Measurements from ENCODE around the gene TMCO4. TPM values are rescaled to one million over a fixed set of nuclear protein-coding genes. Genes with fewer than 3 reads are reported as not detected.

Gene TMCO4
- total and polyA plus RNA-seq, 2 of the 8 experiments (the other 6 are each of a cell fraction or from before 2014, with no cell fraction given): 3.0 to 3.1 TPM

- ChIA-PET POLR2A (ENCODE audit: partially characterized antibody) (no interaction called here), CTCF (ENCODE audit: partially characterized antibody) (interaction anchor here (0.6 to 9.8 kb wide), 4 partner anchors 10 to 1062 kb away, joined by 3 to 127 read pairs (median 4); partner anchors contain the start of gene HTR6)
- Histone ChIP-seq H3K23me2 (ENCODE audit: low read depth, low read length) (no peaks in the 10 kb centered on the region), H3K4ac (replicated peaks; ENCODE audit: insufficient read length, low read depth, low read length) (no peak overlapping the region), H3K27ac (ENCODE audit: low read depth, low read length) (no peak overlapping the region), H4K8ac (ENCODE audit: extremely low read depth, insufficient read depth, low read length) (no peak overlapping the region), H2AK5ac (ENCODE audit: low read depth, low read length) (no peak overlapping the region), H2BK15ac (ENCODE audit: low read length) (no peak overlapping the region), H2AFZ (ENCODE audit: low read length) (no peak overlapping the region), H3K23ac (ENCODE audit: insufficient read length) (no peak overlapping the region), H3K4me3 (ENCODE audit: extremely low read depth in 1 of 4, insufficient read depth in 2 of 4, low read depth in 3 of 4, low read length in 4 of 4) (no peak overlapping the region), H3K9me3 (ENCODE audit: insufficient read depth in 2 of 2, low read depth in 1 of 2, low read length in 1 of 2) (no peaks in the 10 kb centered on the region), H2BK5ac (ENCODE audit: low read depth, low read length) (no peak overlapping the region), H3K14ac (ENCODE audit: insufficient read length) (no peak overlapping the region), H2BK120ac (replicated peaks; ENCODE audit: low read depth, low read length) (no peak overlapping the region), H3K4me2 (ENCODE audit: insufficient read depth in 1 of 2, low read depth in 2 of 2, low read length in 2 of 2) (no peak overlapping the region), H3K18ac (ENCODE audit: extremely low read depth, low read length) (no peak overlapping the region), H3K56ac (replicated peaks; ENCODE audit: insufficient read length, low read depth, low read length) (no peak overlapping the region), H4K91ac (replicated peaks; ENCODE audit: insufficient read length, low read length) (no peak overlapping the region), H3K79me1 (ENCODE audit: low read depth, low read length) (no peaks in the 10 kb centered on the region; the same call in 1 of the 2 replicates), H4K5ac (ENCODE audit: insufficient read length, low read depth, low read length) (no peak overlapping the region), H3K79me2 (ENCODE audit: control insufficient read depth in 1 of 2, insufficient read depth in 2 of 2, low read length in 2 of 2) (no peaks in the 10 kb centered on the region), H3K36me3 (ENCODE audit: control insufficient read depth in 2 of 4, insufficient read depth in 4 of 4, low read length in 3 of 4) (no peaks in the 10 kb centered on the region), H2BK20ac (ENCODE audit: low read length) (no peak overlapping the region), H4K20me1 (replicated peaks in 1 of 2; ENCODE audit: control insufficient read depth in 1 of 2, insufficient read depth in 2 of 2, low read length in 2 of 2) (no peaks in the 10 kb centered on the region), H3K27me3 (replicated peaks in 1 of 4; ENCODE audit: control insufficient read depth in 3 of 4, extremely low read depth in 1 of 4, insufficient read depth in 3 of 4, low read length in 3 of 4) (no peaks in the 10 kb centered on the region), H2BK12ac (ENCODE audit: low read depth, low read length) (no peak overlapping the region), H3K4me1 (replicated peaks in 1 of 4; ENCODE audit: control insufficient read depth in 3 of 4, insufficient read depth in 4 of 4, low read length in 3 of 4) (peaks cover 0 to 4% (median under 1%) of the 10 kb centered on the region in 4 experiments; a peak in 3 of 7 replicates), H3K9ac (replicated peaks in 1 of 4; ENCODE audit: extremely low read depth in 1 of 4, low read depth in 3 of 4, low read length in 3 of 4) (no peak overlapping the region)
- DNase-seq (ENCODE audit: low read depth in 1 of 2, low spot score in 2 of 2) (no peak), FAIRE-seq (no peak)
- 75% methylated on average over 3 of the region's 4 CpGs; no CpG with 5 or more reads in 1 of the 2 experiments for WGBS, 2 experiments (ENCODE audit: extremely low coverage in 1 of 2, insufficient coverage in 1 of 2, insufficient read length in 1 of 2, insufficient replicate concordance in 2 of 2, low coverage in 1 of 2, low lambda C conversion rate in 2 of 2, missing lambda C conversion rate in 1 of 2)
- TF ChIP-seq CBX5 (IDR thresholded peaks at IDR 0.05; ENCODE audit: low read depth, low read length): no peak
- no peak for TF ChIP-seq BRCA1 (IDR thresholded peaks at IDR 0.05; ENCODE audit: low read depth, low read length)
- no peak for TF ChIP-seq POLR2A (IDR thresholded peaks at IDR 0.05; ENCODE audit: control extremely low read depth in 1 of 2, low read depth in 2 of 2, low read length in 2 of 2)
- TF ChIP-seq FOSL1 (IDR thresholded peaks at IDR 0.05; ENCODE audit: insufficient read depth, low read depth, low read length): no peak
- no peak for TF ChIP-seq YY1 (IDR thresholded peaks at IDR 0.05; ENCODE audit: low read depth, low read length)
- TF ChIP-seq ATF2 (IDR thresholded peaks at IDR 0.05; ENCODE audit: low read length): no peak
- TF ChIP-seq HDAC6 (IDR thresholded peaks at IDR 0.05; ENCODE audit: low read depth, low read length): no peak
- TF ChIP-seq SUZ12 (IDR thresholded peaks at IDR 0.05; ENCODE audit: low read length): no peak
- TF ChIP-seq ASH2L (IDR thresholded peaks at IDR 0.05; ENCODE audit: low read length): no peak
- no peak for TF ChIP-seq EGR1 (IDR thresholded peaks at IDR 0.05; ENCODE audit: borderline replicate concordance, low read depth, low read length)
- TF ChIP-seq KDM1A (IDR thresholded peaks at IDR 0.05; ENCODE audit: borderline replicate concordance, low read length): no peak
- no peak for TF ChIP-seq CEBPB (IDR thresholded peaks at IDR 0.05; ENCODE audit: low read depth, low read length)
Observed at GRCh38 chr1:19709260-19709793, 90.4 kb downstream of the TMCO4 start.

All from H1 (cell line).